Neutrophil (primary cell): Measurements from ENCODE around the gene PIGC.

ENCODE experiments used
- H3K27ac ChIP-seq: fragments of 200-600 bp; sonication (generic); 2 replicates; pipeline ENCODE4 v1.5.1; 2016; ENCODE audit warnings: mild to moderate bottlenecking, moderate library complexity
- H3K27me3 ChIP-seq: fragments of 200-600 bp; sonication (generic); 2 replicates; pipeline ENCODE4 v1.6.0; 2016; ENCODE audit warnings: mild to moderate bottlenecking
- H3K36me3 ChIP-seq: fragments of 200-600 bp; sonication (generic); 2 replicates; pipeline ENCODE4 v1.5.1; 2017
- H3K4me1 ChIP-seq, 2 experiments: fragments of 200-600 bp in 1 of 2; sonication (generic) in 1 of 2; 1 replicate in 1 of 2; 2 replicates in 1 of 2; pipeline versions ENCODE4 v1.5.1 to v1.6.1; 2013 to 2016; ENCODE audit warnings: low read depth in 1 of 2, low read length in 1 of 2, mild to moderate bottlenecking in 1 of 2, moderate library complexity in 1 of 2; ENCODE audit not compliant: control insufficient read depth in 1 of 2, insufficient read depth in 1 of 2
- H3K4me3 ChIP-seq, 2 experiments: fragments of 200-600 bp in 1 of 2; sonication (generic) in 1 of 2; 1 replicate in 1 of 2; 2 replicates in 1 of 2; pipeline ENCODE4 v1.5.1; 2013 to 2016; ENCODE audit warnings: low read depth in 1 of 2, low read length in 1 of 2, mild to moderate bottlenecking in 1 of 2, moderate library complexity in 1 of 2
- H3K9me3 ChIP-seq: fragments of 200-600 bp; sonication (generic); 2 replicates; pipeline ENCODE4 v1.5.1; 2016
- CTCF ChIP-seq: fragments of 200-600 bp; sonication (generic); IDR thresholded peaks from 2 replicates; pipeline ENCODE4 v1.5.1; 2016; ENCODE audit warnings: antibody characterized with exemption

Gene PIGC

GRCh38 chr1:172416496-172417035 is 27.3 kb downstream of the PIGC start:
- Histone ChIP-seq H3K4me1 (no peaks in the 10 kb centered on the region), H3K36me3 (no peaks in the 10 kb centered on the region), H3K9me3 (no peaks in the 10 kb centered on the region), H3K4me3 (no peak overlapping the region), H3K27ac (no peak overlapping the region), H3K27me3 (no peaks in the 10 kb centered on the region)
- no peak for TF ChIP-seq CTCF

- no peaks in the 10 kb centered on the region for H3K9me3 ChIP-seq
- H3K4me3 ChIP-seq = no peak overlapping the region
- no peaks in the 10 kb centered on the region for H3K36me3 ChIP-seq
- H3K4me1 ChIP-seq = no peaks in the 10 kb centered on the region
- H3K27me3 ChIP-seq = no peaks in the 10 kb centered on the region
- no peak overlapping the region for H3K27ac ChIP-seq
- TF ChIP-seq CTCF = no peak
Observed at GRCh38 chr1:172414331-172414730, 29.5 kb downstream of the PIGC start.

GRCh38 chr1:172411791-172412338 is 32.0 kb downstream of the PIGC start:
- no peak overlapping the region for H3K4me3 ChIP-seq

GRCh38 chr1:172410027-172410426 is 33.8 kb downstream of the PIGC start:
- Histone ChIP-seq H3K36me3 (no peaks in the 10 kb centered on the region), H3K9me3 (no peaks in the 10 kb centered on the region), H3K4me1 (no peaks in the 10 kb centered on the region), H3K27ac (no peak overlapping the region), H3K4me3 (no peak overlapping the region), H3K27me3 (no peaks in the 10 kb centered on the region)
- no peak for TF ChIP-seq CTCF

More at GRCh38 chr1:172411791-172412338, 32.0 kb downstream of the PIGC start:
- H3K36me3 ChIP-seq = no peaks in the 10 kb centered on the region
- H3K4me1 ChIP-seq = no peaks in the 10 kb centered on the region
- no peak overlapping the region for H3K27ac ChIP-seq
- no peaks in the 10 kb centered on the region for H3K9me3 ChIP-seq
- no peaks in the 10 kb centered on the region for H3K27me3 ChIP-seq
- TF ChIP-seq CTCF = no peak

GRCh38 chr1:172408958-172409357 is 34.9 kb downstream of the PIGC start:
- Histone ChIP-seq H3K4me1 (no peaks in the 10 kb centered on the region), H3K27me3 (no peaks in the 10 kb centered on the region), H3K9me3 (no peaks in the 10 kb centered on the region), H3K36me3 (no peaks in the 10 kb centered on the region), H3K4me3 (no peak overlapping the region), H3K27ac (no peak overlapping the region)
- no peak for TF ChIP-seq CTCF

GRCh38 chr1:172406968-172407367 is 36.9 kb downstream of the PIGC start:
- Histone ChIP-seq H3K36me3 (no peaks in the 10 kb centered on the region), H3K9me3 (no peaks in the 10 kb centered on the region), H3K4me3 (no peak overlapping the region), H3K27me3 (no peaks in the 10 kb centered on the region), H3K4me1 (no peaks in the 10 kb centered on the region), H3K27ac (no peak overlapping the region)
- TF ChIP-seq CTCF = no peak
